HEK293 (cell line): ENCODE data around the gene EPHA2.
A peak's percentile ranks its signal among the peaks of the same experiment; 100 is the strongest.

Experiments
- CTCF ChIA-PET: fragments of 350-600 bp; formaldehyde crosslinking; extraction: SDS; loops from one replicate; lab custom pipeline; 2021; ENCODE audit warnings: antibody characterized with exemption; lab: Yijun Ruan, JAX
- POLR2A ChIA-PET: fragments of 300-600 bp; formaldehyde crosslinking; extraction: SDS; loops from one replicate; lab custom pipeline; 2020; ENCODE audit warnings: antibody characterized with exemption, inconsistent platforms; lab: Yijun Ruan, JAX
- H3K27ac ChIP-seq: fragments of 200-500 bp; sonication (Bioruptor generic); 2 replicates; pipeline ENCODE4 v1.5.1; 2014; ENCODE audit warnings: low read depth, low read length, control low read depth, inconsistent platforms; ENCODE audit errors: extremely low read depth
- H3K36me3 ChIP-seq, 2 experiments: fragments of 200-500 bp in 1 of 2; sonication (Bioruptor generic) in 1 of 2; 1 replicate in 1 of 2; 2 replicates in 1 of 2; pipeline ENCODE4 v1.5.1; 2014 to 2017; ENCODE audit warnings: inconsistent platforms in 2 of 2, low read length in 2 of 2; ENCODE audit not compliant: control insufficient read depth in 2 of 2, insufficient read depth in 1 of 2
- H3K4me1 ChIP-seq: fragments of 200-500 bp; sonication (Bioruptor generic); 2 replicates; pipeline ENCODE4 v1.5.1; 2014; ENCODE audit warnings: mild to moderate bottlenecking, low read length, inconsistent platforms; ENCODE audit not compliant: control insufficient read depth, insufficient read depth
- H3K4me3 ChIP-seq: 2 replicates; pipeline ENCODE4 v1.5.1; 2011; ENCODE audit warnings: low read depth, mild to moderate bottlenecking, control low read depth, low read length, moderate library complexity
- H3K9me3 ChIP-seq: fragments of 200-500 bp; sonication (Bioruptor generic); 2 replicates; pipeline ENCODE4 v1.5.1; 2014; ENCODE audit warnings: low read depth, low read length, inconsistent platforms; ENCODE audit not compliant: control insufficient read depth, insufficient read depth
- EGR2 ChIP-seq: fragments of 450-650 bp; formaldehyde crosslinking; IDR thresholded peaks from 2 replicates; pipeline ENCODE4 v1.5.1; 2016; ENCODE audit warnings: low read depth, missing biosample characterization, missing genetic modification characterization
- KLF1 ChIP-seq: fragments of 450-650 bp; formaldehyde crosslinking; IDR thresholded peaks from 2 replicates; pipeline ENCODE4 v1.5.1; 2016; ENCODE audit warnings: missing biosample characterization, missing genetic modification characterization
- KLF7 ChIP-seq: fragments of 450-650 bp; formaldehyde crosslinking; IDR thresholded peaks from 2 replicates; pipeline ENCODE4 v1.5.1; 2016; ENCODE audit warnings: missing biosample characterization, missing genetic modification characterization, borderline replicate concordance
- OSR2 ChIP-seq: fragments of 450-650 bp; formaldehyde crosslinking; IDR thresholded peaks from 2 replicates; pipeline ENCODE4 v1.5.1; 2016; ENCODE audit warnings: missing biosample characterization, missing genetic modification characterization
- PRDM10 ChIP-seq: fragments of 450-650 bp; formaldehyde crosslinking; IDR thresholded peaks from 2 replicates; pipeline ENCODE4 v1.5.1; 2016; ENCODE audit warnings: missing biosample characterization, missing genetic modification characterization
- PRDM4 ChIP-seq: fragments of 450-650 bp; formaldehyde crosslinking; IDR thresholded peaks from 2 replicates; pipeline ENCODE4 v1.5.1; 2017; ENCODE audit warnings: missing biosample characterization, missing genetic modification characterization
- WT1 ChIP-seq: fragments of 450-650 bp; formaldehyde crosslinking; IDR thresholded peaks from 2 replicates; pipeline ENCODE4 v1.5.1; 2016; ENCODE audit warnings: missing biosample characterization, missing genetic modification characterization
- ZFHX2 ChIP-seq: fragments of 450-650 bp; formaldehyde crosslinking; conservative IDR thresholded peaks from 2 replicates; pipeline ENCODE4 v1.5.1; 2016; ENCODE audit warnings: missing biosample characterization, missing genetic modification characterization
- ZNF114 ChIP-seq: fragments of 450-650 bp; formaldehyde crosslinking; IDR thresholded peaks from 2 replicates; pipeline ENCODE4 v1.5.0; 2017; ENCODE audit warnings: missing biosample characterization, missing genetic modification characterization
- ZNF398 ChIP-seq: fragments of 450-650 bp; formaldehyde crosslinking; IDR thresholded peaks from 2 replicates; pipeline ENCODE4 v1.5.1; 2017; ENCODE audit warnings: missing biosample characterization, missing genetic modification characterization
- ZNF513 ChIP-seq: fragments of 450-650 bp; IDR thresholded peaks from 2 replicates; pipeline ENCODE4 v1.5.1; 2018; ENCODE audit warnings: missing biosample characterization, missing genetic modification characterization
- ZNF626 ChIP-seq: fragments of 450-650 bp; sonication (Bioruptor Pico); formaldehyde crosslinking; IDR thresholded peaks from 2 replicates; pipeline ENCODE4 v1.5.1; 2018; ENCODE audit warnings: missing biosample characterization, missing genetic modification characterization, inconsistent platforms
- ZNF658 ChIP-seq: fragments of 450-650 bp; formaldehyde crosslinking; IDR thresholded peaks from 2 replicates; pipeline ENCODE4; 2016; ENCODE audit warnings: missing biosample characterization, missing genetic modification characterization
- ZSCAN16 ChIP-seq: fragments of 450-650 bp; formaldehyde crosslinking; IDR thresholded peaks from 2 replicates; pipeline ENCODE4 v1.5.1; 2016; ENCODE audit warnings: missing biosample characterization, missing genetic modification characterization

EPHA2 gene

GRCh38 chr1:16087733-16088132 is 68.1 kb downstream of the EPHA2 start:
- ChIA-PET CTCF (interaction anchor here (0.6 to 0.7 kb wide), 3 partner anchors 10 to 165 kb away, joined by 3 to 4 read pairs (median 3); no protein-coding TSS in a partner anchor), POLR2A (no interaction called here)
- Histone ChIP-seq H3K27ac (no peak overlapping the region), H3K9me3 (no peaks in the 10 kb centered on the region), H3K36me3 (no peaks in the 10 kb centered on the region), H3K4me3 (no peak overlapping the region), H3K4me1 (no peaks in the 10 kb centered on the region)
- TF ChIP-seq OSR2 (tag by site-specific recombination) (no peak), ZNF398 (0 out of 2 replicates have a peak, but pooled peaks have one; percentile 22)

- no peaks in the 10 kb centered on the region for H3K4me1 ChIP-seq
- no peak overlapping the region for H3K27ac ChIP-seq
- CTCF ChIA-PET, result interaction anchor here (0.5 to 9.7 kb wide), 6 partner anchors 29 to 295 kb away, joined by 3 to 427 read pairs (median 4); no protein-coding TSS in a partner anchor
- POLR2A ChIA-PET, result no interaction called here
- H3K9me3 ChIP-seq, result no peaks in the 10 kb centered on the region
- TF ChIP-seq ZNF658 (tag by site-specific recombination) (no peak), PRDM4 (no peak), ZNF513 (tag by site-specific recombination) (no peak), ZSCAN16 (tag by site-specific recombination) (no peak), KLF7 (tag by site-specific recombination) (no peak), ZNF114 (tag by site-specific recombination) (no peak), WT1 (tag by site-specific recombination) (no peak)
- H3K36me3 ChIP-seq, result no peaks in the 10 kb centered on the region
- H3K4me3 ChIP-seq, result no peak overlapping the region
Observed at GRCh38 chr1:16085522-16085921, 70.3 kb downstream of the EPHA2 start.

GRCh38 chr1:16083486-16083885 is 72.4 kb downstream of the EPHA2 start:
- peak; percentile 52 for TF ChIP-seq PRDM10
- TF ChIP-seq EGR2, result peak; percentile 80
- no peak for TF ChIP-seq ZNF626 (tag by site-specific recombination)
- TF ChIP-seq ZFHX2, result peak; percentile 85
- TF ChIP-seq KLF1 (tag by site-specific recombination), result peak; percentile 85
- CTCF ChIA-PET, result interaction anchor here (0.6 to 9.7 kb wide), 18 partner anchors 10 to 537 kb away, joined by 3 to 427 read pairs (median 16); partner anchors contain the start of genes EPHA2 and FAM131C
- Histone ChIP-seq H3K4me1 (no peaks in the 10 kb centered on the region), H3K36me3 (no peaks in the 10 kb centered on the region), H3K27ac (no peak overlapping the region), H3K9me3 (no peaks in the 10 kb centered on the region), H3K4me3 (no peak overlapping the region)
- POLR2A ChIA-PET, result interaction anchor here (1.3 to 3.0 kb wide), 3 partner anchors 30 to 105 kb away, joined by 3 to 9 read pairs (median 5); no protein-coding TSS in a partner anchor
